NCI-H187 (cell line): ENCODE measurements around the gene MNDA.

Experiments used
- DNase-seq, 2 experiments: peaks; one replicate each; lab custom pipeline; 2025; lab: John Stamatoyannopoulos, UW

MNDA gene

GRCh38 chr1:158830904-158831507 lies at the start of gene MNDA:
Gene MNDA, plus strand, starts transcription at chr1:158831351. Its CDS starts 10,803 bp downstream, at chr1:158842154.
- DNase-seq, result no peak

GRCh38 chr1:158793604-158794003 lies 37.5 kb upstream of the MNDA start:
- no peak for DNase-seq

GRCh38 chr1:158794247-158794646 lies 36.9 kb upstream of the MNDA start:
- DNase-seq, result no peak

- no peak for DNase-seq
These were observed 32.6 kb upstream of the MNDA start for GRCh38 chr1:158798531-158798930.

GRCh38 chr1:158799689-158800088 lies 31.5 kb upstream of the MNDA start:
- no peak for DNase-seq

- no peak for DNase-seq
These were observed 30.6 kb upstream of the MNDA start for GRCh38 chr1:158800526-158800925.

- no peak for DNase-seq
These were observed 29.8 kb upstream of the MNDA start for GRCh38 chr1:158801396-158801795.

- no peak for DNase-seq
These were observed 27.5 kb upstream of the MNDA start for GRCh38 chr1:158803678-158804077.

GRCh38 chr1:158806916-158807536 lies 24.1 kb upstream of the MNDA start:
- DNase-seq, result no peak

GRCh38 chr1:158809256-158809655 lies 21.9 kb upstream of the MNDA start:
- no peak for DNase-seq

- no peak for DNase-seq
These were observed 21.3 kb upstream of the MNDA start for GRCh38 chr1:158809862-158810261.

GRCh38 chr1:158810311-158810710 lies 20.8 kb upstream of the MNDA start:
- no peak for DNase-seq

GRCh38 chr1:158812336-158812735 lies 18.8 kb upstream of the MNDA start:
- no peak for DNase-seq

- no peak for DNase-seq
These were observed 18.0 kb upstream of the MNDA start for GRCh38 chr1:158813164-158813563.

- DNase-seq, result no peak
These were observed 16.2 kb upstream of the MNDA start for GRCh38 chr1:158814970-158815369.

- no peak for DNase-seq
These were observed 12.6 kb upstream of the MNDA start for GRCh38 chr1:158818560-158818959.

GRCh38 chr1:158818975-158819431 lies 12.1 kb upstream of the MNDA start:
- DNase-seq, result no peak

GRCh38 chr1:158819461-158820443 lies 11.4 kb upstream of the MNDA start:
- DNase-seq, result no peak

GRCh38 chr1:158821723-158822122 lies 9.4 kb upstream of the MNDA start:
- DNase-seq, result no peak

- DNase-seq, result no peak
These were observed 975 bp upstream of the MNDA start for GRCh38 chr1:158830074-158830677.

- DNase-seq, result no peak
These were observed 2.1 kb downstream of the MNDA start for GRCh38 chr1:158833264-158833663.

- no peak for DNase-seq
These were observed 4.9 kb downstream of the MNDA start for GRCh38 chr1:158836038-158836437.
